ENCODE measurements around the gene ST6GALNAC5.

ST6GALNAC5 gene

DNA sequence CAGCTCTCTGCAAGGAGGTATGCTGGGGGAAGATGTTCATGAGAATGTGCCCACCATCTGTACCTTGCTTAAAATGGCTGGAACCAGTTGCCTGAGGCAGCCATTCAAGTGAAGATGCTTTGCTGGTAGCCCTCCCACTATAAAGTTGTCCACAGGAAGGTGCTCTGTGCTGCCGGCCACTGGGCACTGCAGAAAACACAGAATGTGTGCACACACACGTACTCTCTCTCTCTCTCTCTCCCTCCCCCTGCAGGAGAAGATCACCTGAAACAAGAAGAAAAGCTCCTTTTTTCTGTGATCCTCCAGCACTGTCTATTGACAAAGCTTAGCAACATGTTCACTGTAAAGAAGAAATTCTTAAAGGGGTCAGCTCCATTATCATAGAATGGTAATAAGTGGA is 217.2 kb downstream of the ST6GALNAC5 start:
- TF ChIP-seq, protein P1, sequence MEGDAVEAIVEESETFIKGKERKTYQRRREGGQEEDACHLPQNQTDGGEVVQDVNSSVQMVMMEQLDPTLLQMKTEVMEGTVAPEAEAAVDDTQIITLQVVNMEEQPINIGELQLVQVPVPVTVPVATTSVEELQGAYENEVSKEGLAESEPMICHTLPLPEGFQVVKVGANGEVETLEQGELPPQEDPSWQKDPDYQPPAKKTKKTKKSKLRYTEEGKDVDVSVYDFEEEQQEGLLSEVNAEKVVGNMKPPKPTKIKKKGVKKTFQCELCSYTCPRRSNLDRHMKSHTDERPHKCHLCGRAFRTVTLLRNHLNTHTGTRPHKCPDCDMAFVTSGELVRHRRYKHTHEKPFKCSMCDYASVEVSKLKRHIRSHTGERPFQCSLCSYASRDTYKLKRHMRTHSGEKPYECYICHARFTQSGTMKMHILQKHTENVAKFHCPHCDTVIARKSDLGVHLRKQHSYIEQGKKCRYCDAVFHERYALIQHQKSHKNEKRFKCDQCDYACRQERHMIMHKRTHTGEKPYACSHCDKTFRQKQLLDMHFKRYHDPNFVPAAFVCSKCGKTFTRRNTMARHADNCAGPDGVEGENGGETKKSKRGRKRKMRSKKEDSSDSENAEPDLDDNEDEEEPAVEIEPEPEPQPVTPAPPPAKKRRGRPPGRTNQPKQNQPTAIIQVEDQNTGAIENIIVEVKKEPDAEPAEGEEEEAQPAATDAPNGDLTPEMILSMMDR (IDR thresholded peaks at IDR 0.05; ENCODE audit: low read depth, low read length) = no peak
- no peak for DNase-seq (ENCODE audit: extremely low read depth, low read depth)

DNA sequence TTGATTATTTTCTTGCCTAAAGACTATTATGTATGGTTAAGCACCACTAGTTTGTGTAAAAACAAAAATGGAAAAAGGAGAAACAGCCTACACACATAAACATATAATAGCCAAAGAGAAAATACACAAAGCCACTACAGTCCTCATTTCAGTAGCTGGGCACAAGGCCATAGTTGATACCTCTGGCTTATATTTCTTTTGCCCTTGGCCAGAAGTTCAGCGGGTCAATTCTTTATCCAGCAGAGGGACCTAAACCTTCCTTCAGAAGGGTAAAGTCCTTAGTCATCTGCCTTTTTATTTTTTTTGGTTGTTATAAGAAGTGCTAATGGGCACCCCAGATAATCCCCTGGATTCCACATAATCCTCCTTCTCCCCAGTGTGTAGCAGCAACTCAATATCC is 217.8 kb downstream of the ST6GALNAC5 start:
- TF ChIP-seq, protein P1 (IDR thresholded peaks at IDR 0.05; ENCODE audit: low read depth, low read length) = no peak
- DNase-seq (ENCODE audit: extremely low read depth, low read depth) = no peak

DNA sequence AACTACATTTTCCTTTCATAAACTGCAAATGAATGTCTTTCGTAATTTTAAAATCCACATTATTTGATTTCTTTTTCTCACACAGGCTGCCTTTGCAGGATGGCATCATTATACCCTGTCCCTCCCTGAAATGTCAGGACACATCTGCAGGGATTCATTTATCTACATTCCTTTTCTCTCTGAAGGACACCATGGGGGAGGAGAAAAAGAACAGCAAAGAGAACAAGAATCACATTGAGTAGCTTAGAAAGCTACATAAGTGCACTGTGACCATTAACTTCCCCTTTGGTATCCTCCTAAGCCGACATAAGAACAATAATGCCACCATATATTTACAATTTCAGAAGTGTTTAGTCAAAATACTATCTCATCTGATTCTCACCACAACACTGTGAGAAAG is 222.5 kb downstream of the ST6GALNAC5 start:
- DNase-seq (ENCODE audit: extremely low read depth, low read depth) = no peak
- TF ChIP-seq, protein P1 (IDR thresholded peaks at IDR 0.05; ENCODE audit: low read depth, low read length) = no peak

DNA sequence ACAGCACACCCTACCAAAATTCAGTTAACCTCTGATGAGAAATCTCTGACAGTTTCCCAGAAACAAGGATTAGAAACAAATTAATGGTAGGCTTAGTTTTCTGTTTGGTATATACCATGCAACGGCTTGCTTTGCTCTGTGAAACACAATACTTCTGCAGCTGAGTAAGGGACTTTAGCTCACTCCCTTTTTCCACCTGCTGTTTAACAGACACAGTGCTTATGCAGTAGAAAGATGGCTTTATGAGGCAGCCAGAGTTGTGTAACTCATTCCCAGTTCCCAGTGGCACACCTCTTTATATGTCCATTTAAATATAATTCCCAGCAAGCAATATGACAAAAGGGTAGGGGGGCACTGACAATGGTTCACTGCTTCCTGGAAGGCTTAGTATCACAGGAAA is 228.0 kb downstream of the ST6GALNAC5 start:
- TF ChIP-seq, protein P1 (IDR thresholded peaks at IDR 0.05; ENCODE audit: low read depth, low read length) = no peak
- no peak for DNase-seq (ENCODE audit: extremely low read depth, low read depth)

DNA sequence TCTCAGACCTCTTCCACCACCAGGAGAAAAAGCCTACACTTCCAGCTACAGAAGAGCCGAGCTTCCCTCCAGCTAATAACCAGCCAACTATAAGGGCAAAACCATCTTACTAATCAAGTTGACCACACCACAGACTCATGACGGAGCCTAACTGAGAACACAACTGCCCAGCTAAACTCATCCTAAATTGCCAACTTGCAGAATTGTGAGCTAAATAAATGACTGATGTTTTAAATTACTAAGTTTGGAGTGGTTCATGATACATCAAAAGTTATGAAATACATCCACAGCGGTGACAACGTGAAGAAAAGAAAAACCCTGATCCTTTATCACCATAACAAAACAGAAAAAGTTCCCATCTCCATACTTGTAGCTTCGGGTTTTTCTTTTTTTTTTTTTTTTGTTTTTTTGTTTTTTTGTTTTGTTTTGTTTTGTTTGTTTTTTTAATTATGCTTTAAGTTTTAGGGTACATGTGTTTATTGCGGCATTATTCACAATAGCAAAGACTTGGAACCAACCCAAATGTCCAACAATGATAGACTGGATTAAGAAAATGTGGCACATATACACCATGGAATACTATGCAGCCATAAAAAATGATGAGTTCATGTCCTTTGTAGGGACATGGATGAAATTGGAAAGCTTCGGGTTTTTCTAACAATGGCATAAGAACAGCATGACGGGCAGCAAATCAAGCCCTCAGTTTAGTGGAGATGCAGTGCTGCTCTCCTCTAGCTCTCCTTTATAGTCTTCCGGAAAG is 229.4 kb downstream of the ST6GALNAC5 start:
- TF ChIP-seq, protein P1 (IDR thresholded peaks at IDR 0.05; ENCODE audit: low read depth, low read length) = no peak
- no peak for DNase-seq (ENCODE audit: extremely low read depth, low read depth)

DNA sequence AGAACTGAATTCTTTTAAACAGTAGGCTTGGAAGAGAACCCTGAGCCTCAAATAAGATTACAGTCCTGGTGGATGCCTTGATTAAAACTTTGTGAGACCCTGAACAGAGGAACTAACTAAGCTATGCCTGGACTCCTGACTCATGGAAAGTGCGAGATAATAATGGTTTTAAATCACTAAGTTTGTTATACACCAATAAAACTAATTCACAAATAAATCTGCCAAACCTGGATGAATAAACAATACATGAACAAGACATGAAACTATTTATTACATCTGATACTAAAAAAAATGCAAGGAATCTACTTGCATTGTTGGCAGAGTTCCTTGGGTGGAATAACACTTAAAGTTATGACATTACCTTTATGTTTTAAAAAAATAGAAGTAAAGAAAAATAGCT is 233.6 kb downstream of the ST6GALNAC5 start:
- no peak for DNase-seq (ENCODE audit: extremely low read depth, low read depth)
- TF ChIP-seq, protein P1 (IDR thresholded peaks at IDR 0.05; ENCODE audit: low read depth, low read length) = no peak

DNA sequence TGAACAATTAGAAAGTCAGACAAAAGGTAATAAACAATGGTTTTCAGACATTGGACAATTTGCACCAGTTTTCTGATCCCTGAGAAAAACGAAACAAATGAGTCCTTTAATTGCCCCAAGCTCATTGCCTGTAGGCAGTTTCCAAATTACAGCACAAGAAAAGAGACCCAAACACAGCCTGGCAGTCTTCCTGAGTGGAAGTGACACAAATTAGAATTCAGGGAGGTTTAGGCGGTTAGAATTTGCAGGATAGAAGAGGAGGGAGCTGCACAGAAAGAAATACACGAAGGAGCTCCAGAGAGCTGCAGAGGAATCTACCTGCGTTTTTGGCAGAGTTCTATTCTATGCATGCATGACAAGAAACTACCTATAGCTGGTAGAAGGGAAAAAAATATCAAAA is 236.2 kb downstream of the ST6GALNAC5 start:
- no peak for DNase-seq (ENCODE audit: extremely low read depth, low read depth)
- TF ChIP-seq, protein P1 (IDR thresholded peaks at IDR 0.05; ENCODE audit: low read depth, low read length) = no peak

Measured in AG09319 (cell line).